ENCODE data around the gene ABTB2.

DNA sequence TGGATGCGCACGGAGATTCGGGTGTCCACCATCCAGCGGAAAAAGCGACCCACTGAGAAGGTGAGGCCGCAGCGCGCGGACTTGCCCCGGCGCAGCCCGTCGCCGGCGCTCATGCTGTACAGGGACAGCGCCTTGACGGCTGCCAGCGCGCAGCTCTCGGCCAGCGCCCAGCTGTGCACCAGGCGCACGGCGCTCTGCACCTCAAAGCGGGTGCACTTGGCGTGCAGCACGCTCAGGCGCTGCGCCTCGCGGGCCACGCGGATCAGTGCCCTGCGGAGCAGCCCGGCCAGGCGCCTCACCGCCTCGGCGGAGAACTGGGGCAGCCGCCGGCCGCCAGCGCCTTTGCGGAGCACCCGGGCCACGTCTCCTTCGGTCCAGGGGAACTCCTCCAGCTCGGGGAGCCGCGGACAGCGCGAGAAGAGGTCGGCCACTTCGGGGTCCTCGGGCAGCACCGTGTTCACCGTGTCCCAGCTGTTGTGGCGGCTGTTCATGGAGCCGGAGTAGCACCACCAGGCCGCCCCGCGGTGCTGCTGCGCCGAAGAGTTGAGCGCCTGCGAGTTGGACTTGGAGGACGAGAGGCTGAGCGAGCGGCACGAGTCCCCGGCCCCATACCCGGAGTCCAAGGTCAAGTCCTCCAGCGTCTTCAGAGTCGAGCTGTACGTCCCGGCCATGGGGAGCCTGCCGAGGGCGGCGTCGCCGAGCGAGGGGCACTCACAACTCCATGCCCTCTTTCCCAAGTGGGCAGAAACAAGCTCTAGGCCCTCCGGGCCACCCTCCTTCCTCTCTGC lies 703 bp downstream of the ABTB2 start:
- TF ChIP-seq, protein P1, sequence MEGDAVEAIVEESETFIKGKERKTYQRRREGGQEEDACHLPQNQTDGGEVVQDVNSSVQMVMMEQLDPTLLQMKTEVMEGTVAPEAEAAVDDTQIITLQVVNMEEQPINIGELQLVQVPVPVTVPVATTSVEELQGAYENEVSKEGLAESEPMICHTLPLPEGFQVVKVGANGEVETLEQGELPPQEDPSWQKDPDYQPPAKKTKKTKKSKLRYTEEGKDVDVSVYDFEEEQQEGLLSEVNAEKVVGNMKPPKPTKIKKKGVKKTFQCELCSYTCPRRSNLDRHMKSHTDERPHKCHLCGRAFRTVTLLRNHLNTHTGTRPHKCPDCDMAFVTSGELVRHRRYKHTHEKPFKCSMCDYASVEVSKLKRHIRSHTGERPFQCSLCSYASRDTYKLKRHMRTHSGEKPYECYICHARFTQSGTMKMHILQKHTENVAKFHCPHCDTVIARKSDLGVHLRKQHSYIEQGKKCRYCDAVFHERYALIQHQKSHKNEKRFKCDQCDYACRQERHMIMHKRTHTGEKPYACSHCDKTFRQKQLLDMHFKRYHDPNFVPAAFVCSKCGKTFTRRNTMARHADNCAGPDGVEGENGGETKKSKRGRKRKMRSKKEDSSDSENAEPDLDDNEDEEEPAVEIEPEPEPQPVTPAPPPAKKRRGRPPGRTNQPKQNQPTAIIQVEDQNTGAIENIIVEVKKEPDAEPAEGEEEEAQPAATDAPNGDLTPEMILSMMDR (IDR thresholded peaks at IDR 0.05) = no peak
- no peak for TF ChIP-seq POLR2A (IDR thresholded peaks at IDR 0.05)

Data from esophagus squamous epithelium (tissue), 4 donors.